CD4-positive, alpha-beta T cell treated with Interleukin-15 for 1 hour (primary cell): ENCODE data around the gene C11orf54.
"Not testable (repeated sequence)": the region's sequence is repeated elsewhere in the genome, so short reads cannot be mapped to it uniquely, and the experiment has no call there.

Source experiments
- DNase-seq: peaks from one replicate; pipeline ENCODE4 v3.0.0-alpha.2; 2020

C11orf54 gene

GRCh38 chr11:93735627-93736026 is 5.8 kb upstream of the C11orf54 start:
- DNase-seq, result no peak

GRCh38 chr11:93736129-93736528 is 5.3 kb upstream of the C11orf54 start:
- DNase-seq, result no peak

- DNase-seq, result no peak
Measured at GRCh38 chr11:93737904-93738612, 3.4 kb upstream of the C11orf54 start.

DNA sequence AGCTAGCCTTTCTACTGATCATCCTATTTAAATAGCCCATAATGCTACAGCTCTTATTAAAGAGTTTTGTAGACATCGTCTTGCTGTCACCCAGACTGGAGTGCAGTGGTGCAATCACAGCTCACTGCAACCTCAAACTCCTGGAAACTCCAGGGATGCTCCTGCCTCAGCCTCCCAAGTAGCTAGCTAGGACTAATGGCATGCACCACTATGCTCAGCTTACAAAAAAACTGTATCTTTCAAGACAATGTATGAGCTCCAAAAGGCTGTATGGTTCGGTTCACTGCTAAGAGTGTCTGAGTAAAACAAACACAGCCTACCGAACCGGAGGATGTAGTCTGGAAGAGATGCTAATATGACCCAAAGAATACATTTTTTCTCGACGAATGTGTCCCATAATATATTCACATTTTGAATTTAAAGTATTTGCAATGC is 2.8 kb upstream of the C11orf54 start:
- no peak for DNase-seq

- DNase-seq, result peak; percentile 30
Measured at GRCh38 chr11:93740031-93740729, 1.3 kb upstream of the C11orf54 start.

GRCh38 chr11:93740730-93741093 is 760 bp upstream of the C11orf54 start:
- peak; percentile 65 for DNase-seq

GRCh38 chr11:93741882-93742226 is 382 bp downstream of the C11orf54 start:
- DNase-seq, result no peak

GRCh38 chr11:93743291-93743690 is 1.8 kb downstream of the C11orf54 start:
- no peak for DNase-seq

DNA sequence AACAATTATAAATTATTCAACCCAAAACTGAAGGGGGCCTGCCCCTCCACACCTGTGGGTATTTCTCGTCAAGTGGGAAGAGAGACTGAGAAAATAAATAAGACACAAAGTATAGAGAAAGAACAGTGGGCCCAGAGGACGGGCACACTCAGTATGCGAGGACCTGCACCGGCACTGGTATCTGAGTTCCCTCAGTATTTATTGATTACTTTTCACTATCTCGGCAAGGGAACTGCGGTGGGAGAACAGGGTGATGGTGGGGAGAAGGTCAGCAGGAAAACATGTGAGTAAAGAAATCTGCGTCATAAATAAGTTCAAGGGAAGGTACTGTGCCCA is 3.2 kb downstream of the C11orf54 start:
- no peak for DNase-seq

- not testable (repeated sequence) for DNase-seq
Measured at GRCh38 chr11:93745005-93745755, 3.7 kb downstream of the C11orf54 start.

GRCh38 chr11:93746101-93746500 is 4.6 kb downstream of the C11orf54 start:
- no peak for DNase-seq

DNA sequence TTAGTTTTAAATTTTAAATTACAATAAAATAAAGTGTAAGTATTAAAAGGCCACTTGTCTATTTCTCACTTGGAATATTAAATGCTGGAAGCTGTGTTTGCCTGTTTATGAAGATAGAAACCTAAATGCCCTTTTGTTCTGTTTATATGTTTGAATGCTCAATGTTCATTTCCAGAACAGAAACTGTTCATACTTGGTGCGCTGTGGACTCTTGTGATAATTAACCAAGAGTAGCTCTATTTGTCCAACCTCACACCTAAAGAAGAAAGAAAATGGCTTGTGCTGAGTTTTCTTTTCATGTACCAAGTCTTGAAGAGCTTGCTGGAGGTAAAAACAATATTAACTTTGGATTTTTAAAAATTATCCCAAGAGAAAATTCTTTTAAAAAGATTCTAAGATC is 5.7 kb downstream of the C11orf54 start:
- no peak for DNase-seq

DNA sequence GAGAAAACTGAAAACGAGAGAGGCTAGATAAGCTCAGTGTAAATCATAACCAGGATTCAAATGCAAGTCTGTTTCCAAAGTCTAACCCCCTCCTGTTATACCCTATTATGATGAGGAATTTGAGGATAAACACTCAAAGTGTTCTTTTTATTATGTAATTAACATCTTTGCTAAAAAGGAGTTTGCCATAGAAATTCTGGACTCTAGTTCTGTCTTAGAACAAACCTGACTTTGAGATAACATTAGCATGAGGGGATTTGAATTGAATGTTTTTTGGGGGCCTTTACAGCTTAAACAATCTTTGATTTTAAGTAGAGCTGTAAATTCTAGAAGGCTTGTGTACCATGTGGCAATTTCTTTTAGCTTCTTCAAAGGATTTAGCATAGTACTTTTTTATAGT is 9.5 kb downstream of the C11orf54 start:
- no peak for DNase-seq

GRCh38 chr11:93753241-93753640 is 11.8 kb downstream of the C11orf54 start:
- DNase-seq, result no peak

GRCh38 chr11:93756748-93757147 is 15.3 kb downstream of the C11orf54 start:
- no peak for DNase-seq

GRCh38 chr11:93757301-93757700 is 15.8 kb downstream of the C11orf54 start:
- DNase-seq, result no peak

- no peak for DNase-seq
Measured at GRCh38 chr11:93757924-93758865, 16.7 kb downstream of the C11orf54 start.

DNA sequence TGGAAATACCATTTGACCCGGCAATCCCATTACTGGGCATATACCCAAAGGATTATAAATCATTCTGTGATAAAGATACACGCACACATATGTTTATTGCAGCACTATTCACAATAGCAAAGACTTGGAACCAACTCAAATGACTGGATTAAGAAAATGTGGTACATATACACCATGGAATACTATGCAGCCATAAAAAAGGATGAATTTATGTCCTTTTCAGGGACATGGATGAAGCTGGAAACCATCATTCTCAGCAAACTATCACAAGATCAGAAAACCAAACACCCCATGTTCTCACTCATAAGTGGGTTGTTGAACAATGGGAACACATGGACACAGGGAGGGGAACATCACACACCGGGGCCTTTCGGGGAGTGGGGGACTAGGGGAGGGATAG is 17.7 kb downstream of the C11orf54 start:
- not testable (repeated sequence) for DNase-seq

GRCh38 chr11:93761910-93762309 is 20.4 kb downstream of the C11orf54 start:
- DNase-seq, result no peak

DNA sequence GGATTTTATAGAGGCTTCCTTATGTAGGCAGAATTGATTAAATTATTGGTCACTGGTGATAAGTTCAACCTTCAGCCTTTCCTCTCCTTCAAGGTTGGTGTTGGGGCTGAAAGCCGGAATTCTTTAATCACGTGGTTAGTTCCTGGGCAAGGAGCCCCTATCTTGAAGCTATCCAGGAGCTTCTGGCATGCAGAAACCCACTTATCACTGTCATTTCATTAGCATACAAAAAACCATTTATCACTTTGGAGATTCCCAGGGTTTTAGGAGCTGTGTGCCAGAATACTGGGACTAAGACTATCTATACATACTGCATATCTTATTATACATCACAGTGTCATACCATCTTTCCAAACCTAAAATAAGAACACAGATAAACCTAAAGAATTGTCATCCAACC is 24.1 kb downstream of the C11orf54 start:
- DNase-seq, result no peak

DNA sequence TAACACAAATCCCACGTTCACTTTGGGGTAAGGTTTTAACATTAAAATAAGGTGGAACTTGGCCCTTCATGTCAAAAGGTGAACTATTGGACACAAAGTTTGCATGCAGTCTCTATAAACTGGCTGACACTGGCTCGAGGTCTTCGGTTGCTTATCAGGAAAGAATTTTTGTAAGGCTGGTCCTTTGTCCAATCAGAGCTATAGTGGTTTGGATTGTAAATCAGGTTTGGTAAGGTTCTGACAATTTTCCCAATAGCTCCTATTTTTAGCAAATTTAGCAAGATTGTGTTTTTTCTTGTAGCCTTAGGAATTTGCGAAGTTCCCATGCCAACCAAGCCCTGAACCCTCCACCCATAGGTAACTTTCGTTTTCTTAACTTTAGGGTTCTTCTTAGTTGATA is 25.0 kb downstream of the C11orf54 start:
- no peak for DNase-seq

DNA sequence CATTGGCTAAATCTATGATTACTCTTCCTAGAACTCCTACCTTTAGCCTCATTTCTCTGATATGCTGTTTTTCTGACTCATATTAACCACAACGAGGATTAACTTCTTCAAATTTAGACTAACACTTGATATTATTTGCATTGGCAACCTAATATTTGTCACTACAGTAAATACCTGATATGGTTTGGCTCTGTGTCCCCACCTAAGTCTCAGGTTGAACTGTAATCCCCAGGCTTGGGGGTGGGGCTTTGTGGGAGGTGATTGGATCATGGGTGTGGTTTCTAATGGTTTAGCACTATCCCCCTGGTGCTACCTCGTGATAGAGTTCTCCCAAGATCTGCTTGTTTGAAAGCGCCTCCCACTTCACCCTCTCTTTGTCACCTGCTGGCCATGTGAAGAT is 25.5 kb downstream of the C11orf54 start:
- DNase-seq, result no peak

DNA sequence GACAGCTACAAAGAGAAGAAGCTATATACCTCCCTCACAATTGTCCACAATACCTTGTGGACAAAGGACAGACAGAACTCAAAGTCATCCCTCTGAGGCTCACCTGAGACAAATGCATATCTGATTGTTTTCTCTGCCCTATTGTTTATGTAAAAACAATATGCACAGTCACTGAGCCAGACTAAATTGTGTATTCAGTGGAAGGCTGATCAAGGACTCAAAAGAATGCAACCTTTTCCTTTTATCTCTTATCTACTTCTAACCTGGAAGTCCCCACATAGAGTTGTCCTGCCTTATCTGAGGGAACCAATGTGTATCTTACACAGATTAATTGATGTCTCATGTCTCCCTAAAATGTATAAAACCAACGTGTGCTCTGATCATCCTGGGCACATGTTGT is 28.7 kb downstream of the C11orf54 start:
- DNase-seq, result no peak
